ACC112 (cell line): Measurements from ENCODE around the gene MESD.

Experiments used
- H2AFZ ChIP-seq: fragments of 200-600 bp; sonication (generic); one replicate; pipeline ENCODE4 v1.6.0; 2017; ENCODE audit warnings: antibody characterized with exemption, low read length; ENCODE audit not compliant: unreplicated experiment
- H3K27ac ChIP-seq: fragments of 200-600 bp; sonication (generic); 2 replicates; pipeline ENCODE4 v1.5.1; 2014; ENCODE audit warnings: low read depth, mild to moderate bottlenecking, antibody characterized with exemption, low read length, moderate library complexity
- H3K27me3 ChIP-seq: fragments of 200-600 bp; sonication (generic); 2 replicates; pipeline ENCODE4 v1.6.1; 2014; ENCODE audit warnings: mild to moderate bottlenecking, antibody characterized with exemption, low read length, moderate library complexity, mixed read lengths; ENCODE audit not compliant: insufficient read depth
- H3K36me3 ChIP-seq: fragments of 200-600 bp; sonication (generic); 2 replicates; pipeline ENCODE4 v1.6.1; 2016; ENCODE audit warnings: mild to moderate bottlenecking, antibody characterized with exemption, low read length, moderate library complexity, mixed read lengths; ENCODE audit not compliant: insufficient read depth
- H3K4me1 ChIP-seq: fragments of 200-600 bp; sonication (generic); one replicate; pipeline ENCODE4 v1.6.1; 2016; ENCODE audit warnings: low read length, mixed read lengths; ENCODE audit not compliant: insufficient read depth, unreplicated experiment, control insufficient read depth
- H3K4me3 ChIP-seq: fragments of 200-600 bp; sonication (generic); 2 replicates; pipeline ENCODE4 v1.5.1; 2014; ENCODE audit warnings: mild to moderate bottlenecking, low read depth, low read length
- H3K79me2 ChIP-seq: fragments of 200-600 bp; sonication (generic); one replicate; pipeline ENCODE4 v1.6.0; 2016; ENCODE audit warnings: low read length; ENCODE audit not compliant: control insufficient read depth, unreplicated experiment, insufficient read depth

MESD gene

DNA sequence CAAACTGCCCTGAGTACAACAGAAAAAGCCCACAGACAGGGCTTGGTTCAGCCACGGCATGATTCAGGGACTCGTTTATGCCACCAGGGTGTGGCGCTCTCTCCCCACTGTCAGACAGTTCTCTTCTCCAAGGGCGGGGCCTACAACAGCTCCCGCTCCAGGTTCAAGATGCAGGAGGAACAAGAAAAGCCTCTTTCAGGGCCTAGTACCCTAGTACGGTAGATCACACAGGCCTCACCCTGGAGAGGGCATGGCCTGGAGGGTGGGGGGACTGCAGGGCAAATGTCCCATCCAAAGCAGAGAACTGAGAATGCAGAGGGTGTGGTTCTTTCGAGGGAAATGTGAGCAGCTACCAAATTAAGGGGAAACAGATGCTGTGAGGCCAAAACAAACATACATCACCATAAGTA, 12.0 kb downstream of the MESD start:
- Histone ChIP-seq H2AFZ (no peak overlapping the region), H3K79me2 (peaks cover 24% of the 10 kb centered on the region), H3K27me3 (no peaks in the 10 kb centered on the region), H3K27ac (no peak overlapping the region), H3K36me3 (peaks cover 18% of the 10 kb centered on the region; the same call in 1 of the 2 replicates), H3K4me1 (peaks cover 9% of the 10 kb centered on the region), H3K4me3 (no peak overlapping the region)

DNA sequence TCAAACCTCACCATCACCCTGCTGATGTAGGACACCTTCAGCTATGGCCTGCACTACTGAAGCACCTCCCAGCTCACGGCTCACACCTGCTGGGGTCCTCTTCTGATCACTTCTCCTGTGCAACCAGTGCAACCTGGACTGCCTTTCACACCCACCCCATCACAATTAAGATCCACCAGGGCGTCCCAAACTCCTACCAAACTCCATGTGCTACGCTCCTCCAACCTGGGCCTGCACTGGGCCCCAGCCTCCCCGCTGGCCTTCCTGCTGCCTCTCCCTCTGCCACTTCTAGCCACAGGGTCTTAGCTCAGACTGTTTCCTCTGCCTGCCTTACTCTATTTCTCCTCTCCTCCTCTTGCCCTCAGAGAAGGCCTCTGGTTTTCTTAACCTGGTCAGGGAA, 12.8 kb downstream of the MESD start:
- no peak overlapping the region for H2AFZ ChIP-seq
- H3K27ac ChIP-seq: no peak overlapping the region
- peaks cover 9% of the 10 kb centered on the region for H3K4me1 ChIP-seq
- no peaks in the 10 kb centered on the region for H3K27me3 ChIP-seq
- H3K4me3 ChIP-seq: no peak overlapping the region
- H3K36me3 ChIP-seq: peaks cover 18% of the 10 kb centered on the region; the same call in 1 of the 2 replicates
- H3K79me2 ChIP-seq: peaks cover 17% of the 10 kb centered on the region

DNA sequence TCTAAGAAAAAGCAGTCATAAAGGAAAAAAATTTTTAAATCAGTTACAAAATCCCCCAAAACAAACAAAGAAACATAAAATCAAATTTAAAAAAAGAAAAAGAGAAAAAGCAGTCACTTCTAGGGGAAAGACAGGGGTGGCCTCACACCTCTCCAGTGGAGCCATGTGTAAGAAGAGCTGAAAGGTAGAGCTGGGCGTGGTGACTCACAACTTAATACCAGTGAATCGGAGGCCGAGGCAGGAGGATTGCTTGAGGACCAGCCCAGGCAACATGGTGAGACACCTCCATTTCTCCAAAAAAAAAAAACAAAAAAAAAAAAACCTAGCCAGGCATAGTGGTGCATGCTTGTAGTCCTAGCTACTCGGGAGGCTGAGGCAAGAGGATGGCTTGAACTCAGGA, 14.7 kb downstream of the MESD start:
- H3K4me3 ChIP-seq: no peak overlapping the region
- H3K4me1 ChIP-seq: peaks cover 9% of the 10 kb centered on the region
- H3K79me2 ChIP-seq: peaks cover 14% of the 10 kb centered on the region
- H3K36me3 ChIP-seq: peaks cover 14% of the 10 kb centered on the region; the same call in 1 of the 2 replicates
- H3K27me3 ChIP-seq: no peaks in the 10 kb centered on the region
- H2AFZ ChIP-seq: no peak overlapping the region
- no peak overlapping the region for H3K27ac ChIP-seq

GRCh38 chr15:80972276-80972675, 17.3 kb downstream of the MESD start:
- no peaks in the 10 kb centered on the region for H3K36me3 ChIP-seq

GRCh38 chr15:80971143-80971542, 18.5 kb downstream of the MESD start:
- no peaks in the 10 kb centered on the region for H3K4me1 ChIP-seq
- no peaks in the 10 kb centered on the region for H3K27me3 ChIP-seq
- H3K36me3 ChIP-seq: no peaks in the 10 kb centered on the region
- H3K4me3 ChIP-seq: no peak overlapping the region
- no peak overlapping the region for H2AFZ ChIP-seq
- H3K79me2 ChIP-seq: peaks cover 3% of the 10 kb centered on the region
- no peak overlapping the region for H3K27ac ChIP-seq

More at GRCh38 chr15:80972276-80972675, 17.3 kb downstream of the MESD start:
- H3K4me3 ChIP-seq: no peak overlapping the region
- H3K4me1 ChIP-seq: no peaks in the 10 kb centered on the region
- no peaks in the 10 kb centered on the region for H3K27me3 ChIP-seq
- peaks cover 8% of the 10 kb centered on the region for H3K79me2 ChIP-seq
- H2AFZ ChIP-seq: no peak overlapping the region
- H3K27ac ChIP-seq: no peak overlapping the region

DNA sequence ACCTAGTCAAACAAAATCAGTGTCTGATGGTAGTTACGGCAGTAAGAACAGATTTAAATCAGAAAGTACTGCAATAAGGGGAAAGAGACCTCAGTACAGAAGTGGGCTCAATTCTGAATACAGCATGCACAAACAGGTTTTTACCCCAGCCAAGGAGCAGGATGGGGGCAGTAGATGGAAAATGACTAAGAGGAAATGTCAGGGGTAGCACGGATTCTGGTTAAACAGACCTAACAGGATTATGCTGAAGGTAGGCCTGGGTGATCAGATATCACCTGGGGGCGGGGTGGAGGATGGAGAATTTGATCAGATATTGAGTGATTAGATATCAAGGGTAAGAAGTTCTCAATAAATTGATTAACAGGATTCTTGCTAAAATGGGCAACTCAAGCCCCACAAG, 19.0 kb downstream of the MESD start:
- no peak overlapping the region for H3K27ac ChIP-seq
- H3K36me3 ChIP-seq: no peaks in the 10 kb centered on the region
- H3K4me3 ChIP-seq: no peak overlapping the region
- no peak overlapping the region for H2AFZ ChIP-seq
- no peaks in the 10 kb centered on the region for H3K4me1 ChIP-seq
- peaks cover 3% of the 10 kb centered on the region for H3K79me2 ChIP-seq
- H3K27me3 ChIP-seq: no peaks in the 10 kb centered on the region

DNA sequence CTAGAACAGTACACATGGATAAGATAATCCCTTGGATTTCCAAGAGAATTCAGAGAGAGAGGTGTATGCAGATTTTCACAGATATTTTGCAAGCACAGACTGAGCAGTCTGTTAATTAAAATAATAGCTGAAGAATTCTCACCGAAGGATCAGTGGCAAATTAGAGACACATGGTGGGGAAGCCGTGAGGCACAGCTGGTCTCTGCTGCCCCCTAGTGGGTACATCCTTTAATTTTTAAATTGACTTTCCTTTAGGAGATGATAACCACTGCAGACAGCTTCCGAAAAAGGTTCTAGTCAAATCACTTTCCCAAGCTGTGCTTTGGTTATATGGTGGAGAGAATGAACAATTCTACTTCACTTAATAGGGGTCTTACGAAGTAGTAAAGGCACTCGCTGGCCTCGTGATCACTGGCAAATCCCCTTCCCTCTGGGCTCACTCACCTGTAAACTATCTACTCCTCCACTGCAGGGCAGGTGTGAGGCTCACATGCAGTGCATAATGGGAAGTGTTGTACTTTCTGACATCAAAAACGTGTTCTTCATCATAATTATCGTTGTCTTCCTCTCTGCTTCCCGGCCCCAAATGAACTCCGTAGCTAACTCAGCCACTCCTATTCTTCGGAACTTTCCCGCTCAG, 19.5 kb downstream of the MESD start:
- Histone ChIP-seq H2AFZ (no peak overlapping the region), H3K27ac (no peak overlapping the region), H3K27me3 (no peaks in the 10 kb centered on the region), H3K79me2 (peaks cover 3% of the 10 kb centered on the region), H3K4me3 (no peak overlapping the region), H3K4me1 (no peaks in the 10 kb centered on the region), H3K36me3 (no peaks in the 10 kb centered on the region)

- no peaks in the 10 kb centered on the region for H3K4me1 ChIP-seq
- H2AFZ ChIP-seq: no peak overlapping the region
- H3K4me3 ChIP-seq: no peak overlapping the region
- peaks cover 3% of the 10 kb centered on the region for H3K79me2 ChIP-seq
- no peaks in the 10 kb centered on the region for H3K36me3 ChIP-seq
- H3K27me3 ChIP-seq: no peaks in the 10 kb centered on the region
- no peak overlapping the region for H3K27ac ChIP-seq
Measured at GRCh38 chr15:80969316-80969715, 20.3 kb downstream of the MESD start.

GRCh38 chr15:80967991-80968510, 21.6 kb downstream of the MESD start:
- no peaks in the 10 kb centered on the region for H3K79me2 ChIP-seq
- no peak overlapping the region for H2AFZ ChIP-seq
- no peak overlapping the region for H3K27ac ChIP-seq
- H3K4me1 ChIP-seq: no peaks in the 10 kb centered on the region
- no peak overlapping the region for H3K4me3 ChIP-seq
- no peaks in the 10 kb centered on the region for H3K27me3 ChIP-seq
- no peaks in the 10 kb centered on the region for H3K36me3 ChIP-seq

- no peaks in the 10 kb centered on the region for H3K27me3 ChIP-seq
- H2AFZ ChIP-seq: no peak overlapping the region
- no peak overlapping the region for H3K27ac ChIP-seq
- H3K79me2 ChIP-seq: no peaks in the 10 kb centered on the region
- no peaks in the 10 kb centered on the region for H3K4me1 ChIP-seq
- no peaks in the 10 kb centered on the region for H3K36me3 ChIP-seq
- no peak overlapping the region for H3K4me3 ChIP-seq
Measured at GRCh38 chr15:80967451-80967850, 22.2 kb downstream of the MESD start.

- Histone ChIP-seq H3K4me1 (no peaks in the 10 kb centered on the region), H3K27ac (no peak overlapping the region), H3K79me2 (no peaks in the 10 kb centered on the region), H3K36me3 (no peaks in the 10 kb centered on the region), H3K4me3 (no peak overlapping the region), H2AFZ (no peak overlapping the region), H3K27me3 (no peaks in the 10 kb centered on the region)
Measured at GRCh38 chr15:80966431-80967197, 23.0 kb downstream of the MESD start.
